NCI-H748 treated with DMSO at 0.1 percent for 48 hours (cell line): ENCODE measurements around the gene IQCH.

Experiments used
- DNase-seq: peaks from one replicate; lab custom pipeline; 2025; lab: John Stamatoyannopoulos, UW

Gene IQCH

GRCh38 chr15:67394873-67395639, 140.5 kb downstream of the IQCH start:
- DNase-seq, result no peak

GRCh38 chr15:67396114-67396513, 141.5 kb downstream of the IQCH start:
- no peak for DNase-seq

GRCh38 chr15:67397139-67397538, 142.6 kb downstream of the IQCH start:
- no peak for DNase-seq

- DNase-seq, result no peak
These were observed 145.3 kb downstream of the IQCH start for GRCh38 chr15:67399925-67400324.

- DNase-seq, result no peak
These were observed 146.3 kb downstream of the IQCH start for GRCh38 chr15:67400890-67401289.

GRCh38 chr15:67401336-67401735, 146.8 kb downstream of the IQCH start:
- DNase-seq, result no peak

GRCh38 chr15:67403428-67404154, 149.0 kb downstream of the IQCH start:
- DNase-seq, result peak; percentile 2

- no peak for DNase-seq
These were observed 150.9 kb downstream of the IQCH start for GRCh38 chr15:67405208-67406191.

- DNase-seq, result no peak
These were observed 151.8 kb downstream of the IQCH start for GRCh38 chr15:67406257-67406861.

GRCh38 chr15:67407786-67408185, 153.2 kb downstream of the IQCH start:
- DNase-seq, result peak; percentile 72

- DNase-seq, result peak; percentile 48
These were observed 154.6 kb downstream of the IQCH start for GRCh38 chr15:67409175-67409574.

- DNase-seq, result no peak
These were observed 156.9 kb downstream of the IQCH start for GRCh38 chr15:67411486-67411885.

GRCh38 chr15:67413770-67414390, 159.3 kb downstream of the IQCH start:
- DNase-seq, result no peak

- DNase-seq, result no peak
These were observed 160.6 kb downstream of the IQCH start for GRCh38 chr15:67415181-67415580.

GRCh38 chr15:67416891-67417290, 162.3 kb downstream of the IQCH start:
- no peak for DNase-seq

- DNase-seq, result no peak
These were observed 165.1 kb downstream of the IQCH start for GRCh38 chr15:67419705-67420104.

GRCh38 chr15:67420137-67420536, 165.6 kb downstream of the IQCH start:
- no peak for DNase-seq

- DNase-seq, result no peak
These were observed 166.5 kb downstream of the IQCH start for GRCh38 chr15:67421105-67421504.

- DNase-seq, result no peak
These were observed 167.7 kb downstream of the IQCH start for GRCh38 chr15:67422296-67422695.

GRCh38 chr15:67433495-67434099, 179.0 kb downstream of the IQCH start:
- DNase-seq, result peak; percentile 4
